SK-N-SH (cell line): ENCODE results near the gene BZW2. TPM values are rescaled to one million over a fixed set of nuclear protein-coding genes. Genes with fewer than 3 reads are reported as not detected.

Source experiments
- CTCF ChIA-PET: fragments of 300-600, 350-600 bp; formaldehyde crosslinking; extraction: SDS; loops from one replicate; lab custom pipeline; 2021; lab: Yijun Ruan, JAX
- POLR2A ChIA-PET: fragments of 350-600 bp; sonication (Branson Sonifier 250); formaldehyde crosslinking; extraction: SDS; loops from one replicate; lab custom pipeline; 2020; ENCODE audit warnings: antibody characterized with exemption, inconsistent platforms; lab: Yijun Ruan, JAX
- DNase-seq: peaks from one replicate; pipeline ENCODE4 v3.0.0; 2012
- H2AFZ ChIP-seq: fragments of 200-600 bp; sonication (generic); 2 replicates; pipeline ENCODE4 v1.8.1; 2016; ENCODE audit warnings: antibody characterized with exemption, mild to moderate bottlenecking, low read depth
- H3F3A ChIP-seq: fragments of 200-600 bp; sonication (generic); replicated peaks from 2 replicates; pipeline ENCODE3; 2016; ENCODE audit warnings: antibody characterized with exemption, mild to moderate bottlenecking; ENCODE audit not compliant: insufficient read depth
- H3K27ac ChIP-seq, 2 experiments: fragments of 200-500 bp in 1 of 2; fragments of 200-600 bp in 1 of 2; sonication (Bioruptor generic) in 1 of 2; sonication (generic), shearing (Covaris generic) in 1 of 2; 2 replicates each; pipeline versions ENCODE4 v1.5.1 to v1.6.1; 2014 to 2016; ENCODE audit warnings: low read depth in 2 of 2, inconsistent platforms in 1 of 2, low read length in 1 of 2, mild to moderate bottlenecking in 1 of 2, mixed read lengths in 1 of 2
- H3K27me3 ChIP-seq: fragments of 200-600 bp; sonication (generic), shearing (Covaris generic); 2 replicates; pipeline ENCODE4 v1.6.1; 2016; ENCODE audit warnings: mixed run types; ENCODE audit not compliant: insufficient read depth
- H3K36me3 ChIP-seq, 2 experiments: fragments of 200-500 bp in 1 of 2; fragments of 200-600 bp in 1 of 2; sonication (Bioruptor generic) in 1 of 2; sonication (generic) in 1 of 2; replicated peaks in 1 of 2; 2 replicates each; pipeline versions ENCODE3 to v1.5.1; 2014 to 2016; ENCODE audit warnings: low read length in 1 of 2, mild to moderate bottlenecking in 1 of 2; ENCODE audit not compliant: insufficient read depth in 2 of 2, control insufficient read depth in 1 of 2
- H3K4me1 ChIP-seq, 2 experiments: fragments of 200-500 bp in 1 of 2; fragments of 200-600 bp in 1 of 2; sonication (Bioruptor generic) in 1 of 2; sonication (generic), shearing (Covaris generic) in 1 of 2; 2 replicates each; pipeline versions ENCODE4 v1.5.1 to v1.6.1; 2014 to 2016; ENCODE audit warnings: low read depth in 1 of 2, low read length in 1 of 2, mixed run types in 1 of 2; ENCODE audit not compliant: insufficient read depth in 2 of 2, control insufficient read depth in 1 of 2
- H3K4me2 ChIP-seq: fragments of 200-600 bp; sonication (generic), shearing (Covaris generic); 2 replicates; pipeline ENCODE4 v1.6.1; 2017; ENCODE audit warnings: mixed run types
- H3K4me3 ChIP-seq, 2 experiments: fragments of 200-500 bp in 1 of 2; fragments of 200-600 bp in 1 of 2; sonication (Bioruptor generic) in 1 of 2; sonication (generic), shearing (Covaris generic) in 1 of 2; 2 replicates each; pipeline versions ENCODE4 v1.5.1 to v1.8.1; 2014 to 2016; ENCODE audit warnings: low read depth in 2 of 2, inconsistent platforms in 1 of 2, low read length in 1 of 2, mild to moderate bottlenecking in 1 of 2, mixed read lengths in 1 of 2, moderate library complexity in 1 of 2
- H3K79me2 ChIP-seq: fragments of 200-600 bp; sonication (generic); 2 replicates; pipeline ENCODE4 v1.8.1; 2017; ENCODE audit warnings: mild to moderate bottlenecking; ENCODE audit not compliant: insufficient read depth
- H3K9ac ChIP-seq: fragments of 200-600 bp; sonication (generic); 2 replicates; pipeline ENCODE4 v1.6.1; 2017; ENCODE audit warnings: mixed run types
- H3K9me2 ChIP-seq: fragments of 200-600 bp; sonication (generic); 2 replicates; pipeline ENCODE4 v1.6.1; 2017; ENCODE audit warnings: mixed run types
- H3K9me3 ChIP-seq: fragments of 200-600 bp; sonication (generic); 2 replicates; pipeline ENCODE4 v1.6.1; 2017; ENCODE audit warnings: mixed run types, mild to moderate bottlenecking, moderate library complexity
- H4K20me1 ChIP-seq: fragments of 200-600 bp; sonication (generic); 2 replicates; pipeline ENCODE4 v1.6.1; 2017; ENCODE audit warnings: mild to moderate bottlenecking, mixed run types; ENCODE audit not compliant: insufficient read depth
- ELF1 ChIP-seq: IDR thresholded peaks from 2 replicates; pipeline ENCODE4 v1.4.0; 2012
- EP300 ChIP-seq, 2 experiments: IDR thresholded peaks; 2 replicates each; pipeline versions ENCODE4 v1.4.0 to v1.6.1; 2012; ENCODE audit warnings: borderline replicate concordance in 1 of 2, low read depth in 1 of 2, low read length in 1 of 2
- FOXM1 ChIP-seq: IDR thresholded peaks from 2 replicates; pipeline ENCODE4 v1.4.0; 2012; ENCODE audit warnings: low read depth, mild to moderate bottlenecking
- GATA2 ChIP-seq: sonication (generic); formaldehyde crosslinking; IDR thresholded peaks from 2 replicates; pipeline ENCODE4 v1.5.0; 2020; ENCODE audit warnings: mild to moderate bottlenecking, missing genetic modification reagents
- JUND ChIP-seq: IDR thresholded peaks from 2 replicates; pipeline ENCODE4 v1.4.0; 2012
- NRF1 ChIP-seq: IDR thresholded peaks from 2 replicates; pipeline ENCODE4 v1.6.1; 2012; ENCODE audit warnings: low read depth, mild to moderate bottlenecking, low read length
- RAD21 ChIP-seq: IDR thresholded peaks from 2 replicates; pipeline ENCODE4 v1.6.1; 2012; ENCODE audit warnings: mild to moderate bottlenecking, low read length
- RCOR1 ChIP-seq: fragments of 150-350 bp; IDR thresholded peaks from 2 replicates; pipeline ENCODE4 v1.6.1; 2017; ENCODE audit warnings: antibody characterized with exemption, low read length
- TCF12 ChIP-seq: IDR thresholded peaks from 2 replicates; pipeline ENCODE4 v1.4.0; 2012
- TEAD4 ChIP-seq: IDR thresholded peaks from 2 replicates; pipeline ENCODE4 v1.4.0; 2012; ENCODE audit warnings: mild to moderate bottlenecking, borderline replicate concordance; ENCODE audit not compliant: insufficient read depth
- ZBTB33 ChIP-seq: IDR thresholded peaks from 2 replicates; pipeline ENCODE4 v1.4.0; 2012; ENCODE audit warnings: low read depth, borderline replicate concordance
- WGBS: methylation state at CpG from one replicate; pipeline ENCODE4 v1.1.6; 2017; ENCODE audit warnings: low lambda C conversion rate; 5-methylcytosine and 5-hydroxymethylcytosine counted together
- polyA plus RNA-seq, 3 experiments: library from polyadenylated mRNA; depleted of rRNA; stranded (reverse); fragments of >200 nt; gene quantifications; 2 replicates each; pipeline ENCODE4 v1.2.3, GENCODE V29; 2012
- TF ChIP-seq, protein P1 (sequence below): IDR thresholded peaks from 2 replicates; pipeline ENCODE4 v1.4.0; 2012; ENCODE audit warnings: low read depth, borderline replicate concordance

Gene BZW2
- polyA plus RNA-seq, 1 of the 3 experiments (the other 2 are of a cell fraction) = 71.9 TPM

DNA sequence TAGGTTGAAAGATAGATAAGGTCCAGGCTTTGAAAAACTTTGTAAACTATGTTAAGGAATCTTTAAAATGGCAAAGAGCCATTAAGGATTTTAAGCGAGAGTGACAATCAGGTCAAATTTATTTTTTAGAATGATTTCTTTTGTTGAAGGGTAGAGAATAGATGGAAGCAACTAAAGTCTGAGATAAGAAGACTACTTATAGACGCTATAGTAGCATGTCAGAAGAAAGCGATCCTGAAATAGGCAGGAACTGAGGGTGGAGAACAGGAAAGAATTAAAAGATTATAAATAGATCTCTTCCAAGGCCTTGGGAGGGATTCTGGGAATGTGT is 94.6 kb downstream of the BZW2 start:
- TF ChIP-seq, protein P1, sequence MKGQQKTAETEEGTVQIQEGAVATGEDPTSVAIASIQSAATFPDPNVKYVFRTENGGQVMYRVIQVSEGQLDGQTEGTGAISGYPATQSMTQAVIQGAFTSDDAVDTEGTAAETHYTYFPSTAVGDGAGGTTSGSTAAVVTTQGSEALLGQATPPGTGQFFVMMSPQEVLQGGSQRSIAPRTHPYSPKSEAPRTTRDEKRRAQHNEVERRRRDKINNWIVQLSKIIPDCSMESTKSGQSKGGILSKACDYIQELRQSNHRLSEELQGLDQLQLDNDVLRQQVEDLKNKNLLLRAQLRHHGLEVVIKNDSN = no peak
- TF ChIP-seq JUND = no peak
- no peak for TF ChIP-seq FOXM1
- TF ChIP-seq NRF1 = no peak
- no peak for TF ChIP-seq EP300 (IDR thresholded peaks at IDR 0.05; ENCODE audit: borderline replicate concordance in 1 of 2, low read depth in 1 of 2, low read length in 1 of 2)
- TF ChIP-seq TCF12 = no peak
- no peak for TF ChIP-seq RAD21
- Histone ChIP-seq H3K4me3 (no peak overlapping the region), H3K79me2 (no peaks in the 10 kb centered on the region), H3K4me2 (no peak overlapping the region), H3K9ac (no peak overlapping the region), H2AFZ (no peak overlapping the region), H3K9me3 (no peaks in the 10 kb centered on the region), H4K20me1 (no peaks in the 10 kb centered on the region), H3K36me3 (no peaks in the 10 kb centered on the region), H3F3A (peaks cover 5% of the 10 kb centered on the region), H3K9me2 (no peaks in the 10 kb centered on the region), H3K27ac (peak overlapping the region in 1 of 2 experiments; percentile 39; a peak in 2 of 4 replicates), H3K27me3 (no peaks in the 10 kb centered on the region), H3K4me1 (peaks cover 4 to 11% of the 10 kb centered on the region in 2 experiments; a peak in 3 of 4 replicates)
- ChIA-PET CTCF (no interaction called here), POLR2A (no interaction called here)
- DNase-seq = no peak
- 93% methylated on average over 3 of the region's 3 CpGs for WGBS

GRCh38 chr7:16740996-16741395 is 95.0 kb downstream of the BZW2 start:
- Histone ChIP-seq H3K9me3 (no peaks in the 10 kb centered on the region), H3K27me3 (no peaks in the 10 kb centered on the region), H3K9ac (no peak overlapping the region), H3K4me2 (no peak overlapping the region), H3F3A (peaks cover 5% of the 10 kb centered on the region), H3K79me2 (no peaks in the 10 kb centered on the region), H3K9me2 (no peaks in the 10 kb centered on the region), H3K4me1 (peaks cover 4 to 11% of the 10 kb centered on the region in 2 experiments; a peak in 3 of 4 replicates), H4K20me1 (no peaks in the 10 kb centered on the region), H3K27ac (no peak overlapping the region; a peak in 1 of 4 replicates), H3K4me3 (no peak overlapping the region), H3K36me3 (no peaks in the 10 kb centered on the region), H2AFZ (no peak overlapping the region)
- ChIA-PET CTCF (no interaction called here), POLR2A (no interaction called here)
- TF ChIP-seq ELF1 (no peak), ZBTB33 (no peak), RCOR1 (no peak), GATA2 (CRISPR knock-in tag) (no peak), NRF1 (no peak), TEAD4 (no peak)
- 86% methylated on average over 1 of the region's 1 CpG for WGBS
- DNase-seq = no peak
